ENCODE results near the gene CRMP1. TPM values are rescaled to one million over a fixed set of nuclear protein-coding genes. Genes with fewer than 3 reads are reported as not detected.
A peak's percentile ranks its signal among the peaks of the same experiment; 100 is the strongest.
"Not testable (repeated sequence)": the region's sequence is repeated elsewhere in the genome, so short reads cannot be mapped to it uniquely, and the experiment has no call there.

The CRMP1 gene
- total RNA-seq, 1 donor from 2014 or later, result 1.3 TPM

- DNase-seq (no peak), ATAC-seq (no peak)
- intact Hi-C loops (cut with micrococcal nuclease), result no loop called here
Observed at GRCh38 chr4:5836943-5837342, 55.9 kb downstream of the CRMP1 start.

DNA sequence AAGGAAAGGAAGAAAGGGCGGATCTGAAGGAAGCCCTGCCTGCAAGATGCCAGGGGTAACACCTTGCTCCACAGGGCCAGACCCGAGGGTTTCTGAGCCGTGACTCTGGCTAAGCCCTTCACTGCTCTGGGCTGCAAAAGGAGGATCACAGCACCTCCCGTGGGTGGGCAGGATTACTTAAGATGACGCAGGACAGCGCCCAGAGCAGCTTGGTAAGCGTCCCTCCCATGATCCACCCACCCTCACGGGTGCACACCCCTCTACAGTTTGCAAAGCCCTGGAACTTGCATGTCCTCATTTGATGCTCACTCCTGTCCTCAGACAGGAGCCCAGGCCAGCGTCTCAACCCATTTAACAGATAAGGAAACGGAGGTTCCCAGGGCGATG, 64.9 kb downstream of the CRMP1 start:
- ATAC-seq (peak; percentile 39), DNase-seq (no peak)
- intact Hi-C loops (cut with micrococcal nuclease), result no loop called here

- intact Hi-C loops (cut with micrococcal nuclease), result no loop called here
- ATAC-seq, result peak; percentile 77
- DNase-seq, result no peak
Observed at GRCh38 chr4:5827108-5828004, 65.5 kb downstream of the CRMP1 start.

DNA sequence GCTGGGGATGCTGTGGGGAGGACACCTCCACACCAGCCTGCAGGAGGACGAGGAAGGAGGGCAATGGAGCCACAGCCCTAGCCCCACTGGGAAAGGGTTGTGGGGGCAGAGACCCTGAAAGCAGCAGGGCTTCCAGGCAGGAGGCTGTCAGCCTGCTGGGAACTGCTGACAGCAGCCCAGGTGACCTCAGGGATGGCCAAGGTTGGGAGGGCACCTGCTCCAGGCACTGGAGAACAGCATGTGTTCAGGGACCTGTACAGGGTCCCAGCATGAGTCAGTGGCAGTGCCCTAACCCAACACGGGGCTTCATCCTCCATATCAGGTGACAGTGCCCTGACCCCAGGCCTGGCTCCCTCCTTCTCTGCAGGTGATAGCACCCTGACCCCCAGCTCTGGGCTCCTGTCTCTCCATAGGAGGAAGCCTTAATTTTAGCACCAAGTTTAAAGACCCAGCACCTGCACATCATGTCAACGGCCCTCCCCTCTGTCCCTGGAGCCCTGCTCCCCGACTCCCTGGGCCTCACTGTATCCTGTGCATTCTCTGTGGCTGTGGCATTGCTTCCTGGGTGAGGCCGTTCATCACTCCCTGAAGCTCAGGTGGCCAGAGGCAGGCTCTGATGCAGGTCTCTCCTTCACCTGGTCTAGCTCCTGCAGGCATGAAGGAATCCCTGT, 66.3 kb downstream of the CRMP1 start:
- DNase-seq (no peak), ATAC-seq (no peak)
- intact Hi-C loops (cut with micrococcal nuclease), result no loop called here

- no peak for DNase-seq
- no peak for ATAC-seq
- intact Hi-C loops (cut with micrococcal nuclease), result no loop called here
Observed at GRCh38 chr4:5825321-5826041, 67.4 kb downstream of the CRMP1 start.

- no peak for ATAC-seq
- intact Hi-C loops (cut with micrococcal nuclease), result no loop called here
- no peak for DNase-seq
Observed at GRCh38 chr4:5824635-5825034, 68.3 kb downstream of the CRMP1 start.

- ATAC-seq (no peak), DNase-seq (no peak)
- intact Hi-C loops (cut with micrococcal nuclease), result no loop called here
Observed at GRCh38 chr4:5824227-5824626, 68.7 kb downstream of the CRMP1 start.

GRCh38 chr4:5823542-5824211, 69.2 kb downstream of the CRMP1 start:
- intact Hi-C loops (cut with micrococcal nuclease), result no loop called here
- DNase-seq (no peak), ATAC-seq (no peak)

DNA sequence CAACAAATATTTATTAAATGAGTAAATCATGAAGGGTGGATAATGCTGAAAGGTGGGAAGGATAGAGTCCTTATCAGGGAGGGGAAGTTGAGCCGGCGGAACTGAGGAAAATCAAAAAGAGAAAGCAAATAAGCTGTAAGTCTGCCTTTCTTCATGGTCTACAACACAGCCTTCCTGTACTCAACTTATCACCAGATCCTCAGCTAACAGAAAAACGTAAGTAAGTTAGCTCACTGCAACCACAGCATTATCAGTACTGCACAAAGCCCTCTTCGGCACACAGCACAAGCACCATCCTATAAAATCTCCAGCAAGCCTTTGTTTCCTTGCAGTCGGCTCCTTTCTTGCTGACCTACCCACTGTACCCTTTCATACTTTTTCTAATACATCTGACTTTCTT, 70.3 kb downstream of the CRMP1 start:
- DNase-seq (no peak), ATAC-seq (no peak)
- intact Hi-C loops (cut with micrococcal nuclease), result no loop called here

DNA sequence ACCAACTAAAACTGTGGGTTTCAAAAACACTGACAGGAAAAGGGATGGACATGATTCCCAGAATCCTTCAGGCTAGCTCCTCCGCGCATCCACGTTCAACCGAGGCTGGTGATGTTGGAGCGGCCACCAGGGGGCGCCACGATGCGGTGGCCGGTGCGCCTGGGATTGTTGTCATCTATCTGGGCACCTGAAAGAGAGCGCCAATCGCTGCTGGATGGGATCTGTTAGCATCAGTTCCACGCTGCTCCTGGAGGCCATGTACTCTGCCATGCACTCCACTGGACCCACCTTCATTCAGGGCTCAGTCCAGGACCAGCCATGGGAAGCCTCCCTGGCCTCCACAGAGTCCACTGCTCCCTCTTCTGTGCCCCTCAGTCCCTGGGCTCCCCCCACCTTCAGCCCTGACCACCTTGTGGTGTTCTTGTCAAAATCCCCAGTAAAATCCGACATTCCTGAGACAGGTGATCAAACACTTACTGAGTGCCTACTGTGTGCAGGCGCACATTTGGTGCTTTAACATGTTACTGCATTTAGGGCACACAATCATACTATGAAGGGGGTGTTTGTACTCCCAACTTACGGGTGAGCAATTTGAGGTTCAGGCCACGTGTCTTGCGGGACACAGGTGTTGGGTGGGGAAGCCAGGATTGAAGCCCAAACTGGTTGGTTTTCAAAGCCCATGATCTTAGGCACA, 71.1 kb downstream of the CRMP1 start:
- DNase-seq, result no peak
- intact Hi-C loops (cut with micrococcal nuclease), result no loop called here
- ATAC-seq, result no peak

GRCh38 chr4:5816851-5817375, 76.0 kb downstream of the CRMP1 start:
- ATAC-seq, result no peak
- no peak for DNase-seq
- intact Hi-C loops (cut with micrococcal nuclease), result no loop called here

GRCh38 chr4:5816101-5816500, 76.8 kb downstream of the CRMP1 start:
- ATAC-seq (no peak), DNase-seq (no peak)
- intact Hi-C loops (cut with micrococcal nuclease), result no loop called here

GRCh38 chr4:5815641-5816040, 77.2 kb downstream of the CRMP1 start:
- no peak for ATAC-seq
- intact Hi-C loops (cut with micrococcal nuclease), result no loop called here

DNA sequence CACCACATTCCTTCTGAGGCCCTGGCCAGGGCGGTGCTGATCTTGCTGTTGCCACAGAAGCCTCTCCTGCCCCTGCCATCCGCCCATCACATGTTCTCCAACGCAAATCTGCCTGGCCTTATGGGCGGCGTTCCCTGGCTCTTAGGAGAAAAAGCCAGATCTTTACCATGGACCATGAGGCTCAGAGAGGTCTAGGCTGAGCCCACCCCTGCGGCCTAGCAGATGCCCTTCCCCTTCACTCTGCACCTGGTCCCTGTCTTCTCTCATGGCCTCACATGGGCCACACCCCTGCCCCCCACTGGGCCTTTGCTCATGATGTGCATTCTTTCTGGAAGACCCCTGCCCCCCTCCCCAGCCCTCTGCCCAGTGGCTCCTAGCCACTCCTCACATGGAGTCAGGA, 78.5 kb downstream of the CRMP1 start:
- DNase-seq, result no peak
- intact Hi-C loops (cut with micrococcal nuclease), result no loop called here
- no peak for ATAC-seq

More at GRCh38 chr4:5815641-5816040, 77.2 kb downstream of the CRMP1 start:
- DNase-seq, result no peak

- DNase-seq (no peak), ATAC-seq (peak; percentile 11)
- intact Hi-C loops (cut with micrococcal nuclease), result no loop called here
Observed at GRCh38 chr4:5813882-5814255, 79.0 kb downstream of the CRMP1 start.

DNA sequence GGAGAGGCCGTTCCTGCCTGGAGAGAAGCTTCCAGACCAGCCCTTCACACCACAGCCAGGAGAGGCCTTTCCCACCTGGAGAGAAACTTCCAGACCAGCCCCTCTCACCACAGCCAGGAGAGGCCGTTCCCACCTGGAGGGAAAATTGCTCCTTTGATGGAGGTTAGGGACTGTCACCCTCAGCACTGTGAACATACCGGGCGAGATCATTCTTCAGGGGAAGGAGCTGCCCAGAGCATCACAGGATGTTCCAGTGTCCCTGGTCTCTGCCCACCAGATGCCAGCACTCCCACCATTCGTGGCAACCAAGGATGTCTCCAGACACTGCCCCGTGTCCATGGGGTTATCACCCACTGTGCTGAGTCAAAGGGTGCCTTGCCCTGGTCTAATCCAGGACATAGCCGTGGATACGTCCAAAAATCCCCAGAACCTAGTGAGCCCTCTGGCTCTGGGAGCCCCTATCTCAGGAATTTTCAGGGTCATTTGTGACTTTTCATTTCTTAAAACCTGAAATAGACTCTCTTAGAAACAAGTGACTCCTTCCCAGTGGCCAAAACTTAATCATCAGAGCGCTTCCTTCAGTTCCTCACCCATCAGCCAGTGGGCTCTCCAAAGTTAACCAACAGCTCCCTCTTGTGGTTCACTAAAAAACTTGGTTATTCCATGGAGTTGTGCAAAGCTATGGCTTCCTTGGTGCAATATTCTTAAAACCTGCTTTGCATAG, 80.2 kb downstream of the CRMP1 start:
- ATAC-seq, result peak; percentile 75
- DNase-seq, result no peak
- intact Hi-C loops (cut with micrococcal nuclease), result no loop called here

DNA sequence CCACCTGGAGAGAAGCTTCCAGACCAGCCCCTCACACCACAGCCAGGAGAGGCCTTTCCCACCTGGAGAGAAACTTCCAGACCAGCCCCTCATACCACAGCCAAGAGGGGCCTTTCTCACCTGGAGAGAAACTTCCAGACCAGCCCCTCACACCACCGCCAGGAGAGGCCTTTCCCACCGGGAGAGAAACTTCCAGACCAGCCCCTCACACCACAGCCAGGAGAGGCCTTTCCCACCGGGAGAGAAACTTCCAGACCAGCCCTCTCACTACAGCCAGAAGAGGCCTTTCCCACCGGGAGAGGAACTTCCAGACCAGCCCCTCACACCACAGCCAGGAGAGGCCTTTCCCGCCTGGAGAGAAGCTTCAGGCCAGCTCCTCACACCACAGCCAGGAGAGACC, 80.8 kb downstream of the CRMP1 start:
- intact Hi-C loops (cut with micrococcal nuclease); DNase-seq; ATAC-seq: not testable (repeated sequence)

DNA sequence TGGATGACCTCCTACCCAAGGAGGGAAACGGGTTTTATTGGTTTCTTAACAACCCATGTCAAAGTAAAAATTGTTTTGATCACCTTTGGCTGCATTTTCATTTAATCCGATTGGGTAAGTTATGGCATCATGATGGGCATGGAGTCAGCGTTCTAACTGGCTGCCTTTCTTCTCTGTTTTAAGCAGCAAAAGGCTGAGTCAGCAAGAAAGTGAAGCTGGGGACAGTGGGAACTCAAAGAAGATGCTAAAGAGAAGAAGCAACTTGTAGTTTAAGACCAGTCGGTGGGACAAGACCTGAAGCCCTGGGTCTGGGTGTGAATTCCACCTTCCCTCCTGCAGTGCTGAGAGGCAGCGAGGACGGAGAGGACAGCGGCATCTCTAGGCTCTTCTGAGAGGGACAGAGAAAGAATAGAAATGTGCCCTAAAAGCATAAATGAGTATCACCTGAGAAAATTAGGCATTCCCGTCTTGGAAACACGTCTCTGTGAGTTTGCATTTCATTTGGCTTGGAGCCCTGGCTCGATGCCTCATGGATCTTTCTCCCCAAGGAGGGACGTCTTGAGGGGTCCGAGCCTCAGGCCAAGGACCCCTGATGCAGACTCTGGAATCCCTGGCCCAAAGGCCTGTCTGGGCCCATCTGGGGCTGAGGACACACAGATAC, 82.0 kb downstream of the CRMP1 start:
- no peak for ATAC-seq
- DNase-seq, result no peak
- intact Hi-C loops (cut with micrococcal nuclease), result no loop called here
